WTC11 (cell line): ENCODE data around the gene ABLIM2. TPM values are rescaled to one million over a fixed set of nuclear protein-coding genes. Genes with fewer than 3 reads are reported as not detected.

ENCODE experiments used
- ATAC-seq: fragments of 200-7000 bp; cut with Tn5 transposase; 2 replicates; pipeline ENCODE4 v1.10.0; 2021; ENCODE audit warnings: mild to moderate bottlenecking, moderate library complexity
- CTCF ChIA-PET: fragments of 300-600 bp; sonication (Branson Sonifier 250); formaldehyde crosslinking; loops from one replicate; lab custom pipeline; 2021; ENCODE audit warnings: antibody characterized with exemption; lab: Charles Lee
- POLR2A ChIA-PET: fragments of 350-600 bp; sonication (Branson Sonifier 250); formaldehyde crosslinking; loops from one replicate; lab custom pipeline; 2021; ENCODE audit warnings: antibody characterized with exemption; lab: Charles Lee
- DNase-seq: peaks from one replicate; pipeline ENCODE4 v3.0.0; 2021; ENCODE audit warnings: low spot score
- H3K27ac Mint-ChIP-seq: 2 replicates; pipeline ENCODE4 v1.8.0; 2021; ENCODE audit warnings: mixed read lengths
- H3K27me3 Mint-ChIP-seq: 2 replicates; pipeline ENCODE4 v1.8.0; 2021; ENCODE audit warnings: low read depth, mild to moderate bottlenecking, moderate library complexity, mixed read lengths
- H3K36me3 Mint-ChIP-seq: 2 replicates; pipeline ENCODE4 v1.8.0; 2021; ENCODE audit warnings: mixed read lengths
- H3K4me1 Mint-ChIP-seq: 2 replicates; pipeline ENCODE4 v1.8.0; 2022; ENCODE audit warnings: mixed read lengths
- H3K4me3 Mint-ChIP-seq: 2 replicates; pipeline ENCODE4 v1.8.0; 2021; ENCODE audit warnings: mild to moderate bottlenecking, moderate library complexity, mixed read lengths
- H3K9me3 Mint-ChIP-seq: 2 replicates; pipeline ENCODE4 v1.8.0; 2021; ENCODE audit warnings: mixed read lengths
- ATF1 ChIP-seq: sonication (generic); formaldehyde crosslinking; IDR thresholded peaks from 2 replicates; pipeline ENCODE4 v1.8.1; 2023; ENCODE audit warnings: mild to moderate bottlenecking, moderate library complexity, missing genetic modification reagents
- ELF4 ChIP-seq: sonication (generic); formaldehyde crosslinking; IDR thresholded peaks from 2 replicates; pipeline ENCODE4 v1.8.1; 2022; ENCODE audit warnings: low read depth, mild to moderate bottlenecking, moderate library complexity, missing genetic modification reagents
- FOXJ3 ChIP-seq: sonication (generic); formaldehyde crosslinking; IDR thresholded peaks from 2 replicates; pipeline ENCODE4 v1.9.0; 2021; ENCODE audit warnings: missing genetic modification reagents, mild to moderate bottlenecking, borderline replicate concordance
- FOXP4 ChIP-seq: sonication (generic); formaldehyde crosslinking; IDR thresholded peaks from 2 replicates; pipeline ENCODE4 v1.8.0; 2022; ENCODE audit warnings: mild to moderate bottlenecking, missing genetic modification reagents
- GRHL2 ChIP-seq: fragments of 250-450 bp; sonication (Bioruptor Pico); IDR thresholded peaks from 2 replicates; pipeline ENCODE4 v1.8.0; 2022; ENCODE audit warnings: mild to moderate bottlenecking, moderate library complexity; ENCODE audit not compliant: insufficient replicate concordance, severe bottlenecking
- HMGXB4 ChIP-seq: sonication (generic); formaldehyde crosslinking; IDR thresholded peaks from 2 replicates; pipeline ENCODE4 v1.8.1; 2023; ENCODE audit warnings: mild to moderate bottlenecking, moderate library complexity, missing genetic modification reagents
- IRF2 ChIP-seq: sonication (generic); formaldehyde crosslinking; IDR thresholded peaks from 2 replicates; pipeline ENCODE4 v1.8.0; 2022; ENCODE audit warnings: low read depth, missing genetic modification reagents, borderline replicate concordance
- JUN ChIP-seq: sonication (generic); formaldehyde crosslinking; IDR thresholded peaks from 2 replicates; pipeline ENCODE4 v1.8.0; 2023; ENCODE audit warnings: mild to moderate bottlenecking, missing genetic modification reagents
- MLX ChIP-seq: sonication (generic); formaldehyde crosslinking; IDR thresholded peaks from 2 replicates; pipeline ENCODE4 v1.8.1; 2023; ENCODE audit warnings: mild to moderate bottlenecking, missing genetic modification reagents, moderate library complexity
- MYBL2 ChIP-seq: sonication (generic); formaldehyde crosslinking; IDR thresholded peaks from 2 replicates; pipeline ENCODE4 v1.8.1; 2023; ENCODE audit warnings: mild to moderate bottlenecking, moderate library complexity, missing genetic modification reagents
- NR3C1 ChIP-seq: sonication (generic); formaldehyde crosslinking; conservative IDR thresholded peaks from 2 replicates; pipeline ENCODE4 v1.8.1; 2023; ENCODE audit warnings: low read depth, mild to moderate bottlenecking, missing genetic modification reagents
- RORB ChIP-seq: fragments of 250-450 bp; sonication (Bioruptor Pico); IDR thresholded peaks from 2 replicates; pipeline ENCODE4 v1.9.0; 2021; ENCODE audit warnings: mild to moderate bottlenecking
- STAT6 ChIP-seq: sonication (generic); formaldehyde crosslinking; conservative IDR thresholded peaks from 2 replicates; pipeline ENCODE4 v1.8.1; 2023; ENCODE audit warnings: mild to moderate bottlenecking, low read depth, missing genetic modification reagents, moderate library complexity
- ZBTB21 ChIP-seq: sonication (generic); formaldehyde crosslinking; IDR thresholded peaks from 2 replicates; pipeline ENCODE4 v1.8.1; 2023; ENCODE audit warnings: mild to moderate bottlenecking, missing genetic modification reagents, borderline replicate concordance
- ZMAT4 ChIP-seq: fragments of 250-450 bp; sonication (Bioruptor Pico); IDR thresholded peaks from 2 replicates; pipeline ENCODE4 v1.9.0; 2021; ENCODE audit warnings: mild to moderate bottlenecking
- ZNF232 ChIP-seq: sonication (generic); formaldehyde crosslinking; IDR thresholded peaks from 2 replicates; pipeline ENCODE4 v1.8.0; 2022; ENCODE audit warnings: mild to moderate bottlenecking, missing genetic modification reagents
- ZNF263 ChIP-seq: sonication (generic); formaldehyde crosslinking; IDR thresholded peaks from 2 replicates; pipeline ENCODE4 v1.8.1; 2022; ENCODE audit warnings: low read depth, mild to moderate bottlenecking, moderate library complexity, missing genetic modification reagents
- ZNF396 ChIP-seq: fragments of 250-450 bp; sonication (Bioruptor Pico); IDR thresholded peaks from 2 replicates; pipeline ENCODE4 v1.8.0; 2021; ENCODE audit warnings: mild to moderate bottlenecking, moderate library complexity, borderline replicate concordance
- ZNF425 ChIP-seq: fragments of 250-450 bp; sonication (Bioruptor Pico); conservative IDR thresholded peaks from 2 replicates; pipeline ENCODE4 v1.9.0; 2021; ENCODE audit warnings: mild to moderate bottlenecking
- ZNF512 ChIP-seq: sonication (generic); formaldehyde crosslinking; IDR thresholded peaks from 2 replicates; pipeline ENCODE4 v1.8.1; 2022; ENCODE audit warnings: missing genetic modification reagents, borderline replicate concordance
- ZNF532 ChIP-seq: fragments of 250-450 bp; sonication (Bioruptor Pico); IDR thresholded peaks from 2 replicates; pipeline ENCODE4 v1.9.0; 2021; ENCODE audit warnings: mild to moderate bottlenecking, borderline replicate concordance
- ZNF671 ChIP-seq: fragments of 250-450 bp; sonication (Bioruptor Pico); IDR thresholded peaks from 2 replicates; pipeline ENCODE4 v1.8.0; 2021; ENCODE audit warnings: mild to moderate bottlenecking
- total RNA-seq: library from RNA; stranded (reverse); gene quantifications from 3 replicates; pipeline ENCODE4 v1.2.3, GENCODE V29; 2021

The ABLIM2 gene
- total RNA-seq, 1 experiment from 2014 or later: 2.6 TPM

- no peak for TF ChIP-seq ZNF532
- TF ChIP-seq RORB: no peak
- no peak for TF ChIP-seq ZNF232 (CRISPR knock-in tag)
- no peak for TF ChIP-seq IRF2
- TF ChIP-seq STAT6 (CRISPR knock-in tag): no peak
- no peak for TF ChIP-seq ZNF671 (CRISPR knock-in tag)
- TF ChIP-seq MYBL2: no peak
- TF ChIP-seq ELF4 (CRISPR knock-in tag): no peak
- TF ChIP-seq ZNF396: no peak
- no peak for TF ChIP-seq GRHL2 (CRISPR knock-in tag)
- no peak for TF ChIP-seq FOXJ3 (CRISPR knock-in tag)
- TF ChIP-seq ZMAT4 (CRISPR knock-in tag): no peak
These were observed 3.6 kb downstream of the ABLIM2 start (continued) for GRCh38 chr4:8155048-8155447.

- H3K4me1 Mint-ChIP-seq: peaks cover 7% of the 10 kb centered on the region
- H3K36me3 Mint-ChIP-seq: no peaks in the 10 kb centered on the region
- H3K27me3 Mint-ChIP-seq: peaks cover 21% of the 10 kb centered on the region
- DNase-seq (no peak), ATAC-seq (no peak)
- ChIA-PET POLR2A (no interaction called here), CTCF (no interaction called here)
- H3K4me3 Mint-ChIP-seq: no peak overlapping the region
- no peaks in the 10 kb centered on the region for H3K9me3 Mint-ChIP-seq
- H3K27ac Mint-ChIP-seq: no peak overlapping the region
- TF ChIP-seq JUN (CRISPR knock-in tag) (no peak), ZNF512 (CRISPR knock-in tag) (no peak), ZBTB21 (CRISPR knock-in tag) (no peak), ZNF263 (CRISPR knock-in tag) (no peak), FOXP4 (no peak), ATF1 (CRISPR knock-in tag) (no peak), NR3C1 (CRISPR knock-in tag) (no peak), MLX (CRISPR knock-in tag) (no peak), ZNF425 (CRISPR knock-in tag) (no peak), HMGXB4 (CRISPR knock-in tag) (no peak)
These were observed 5.2 kb downstream of the ABLIM2 start for GRCh38 chr4:8153441-8153840.
